Coronary artery (tissue), 2 donors: ENCODE measurements around the gene TMEM243.
A peak's percentile ranks its signal among the peaks of the same experiment; 100 is the strongest.

Source experiments
- DNase-seq: peaks from one replicate; pipeline ENCODE4 v3.0.0-alpha.2; 2017; ENCODE audit warnings: low spot score
- H3K27ac ChIP-seq, 2 donors: fragments of 200-600 bp; sonication (generic); one replicate each; pipeline ENCODE4 v1.5.1; 2016 to 2019
- H3K4me3 ChIP-seq: fragments of 200-600 bp; sonication (generic); 2 replicates; pipeline ENCODE4 v1.5.1; 2016; ENCODE audit warnings: mild to moderate bottlenecking, moderate library complexity
- CTCF ChIP-seq: fragments of 200-600 bp; sonication (generic); IDR thresholded peaks from one replicate; pipeline ENCODE4 v1.5.1; 2019; ENCODE audit warnings: antibody characterized with exemption

Gene TMEM243

GRCh38 chr7:87159538-87159937, 60.0 kb downstream of the TMEM243 start:
- no peak for TF ChIP-seq CTCF

GRCh38 chr7:87156709-87157108, 62.8 kb downstream of the TMEM243 start:
- TF ChIP-seq CTCF: no peak
- DNase-seq: no peak
- peak overlapping the region; percentile 14 to 26 for H3K27ac ChIP-seq
- peak overlapping the region; percentile 76 for H3K4me3 ChIP-seq

More at GRCh38 chr7:87159538-87159937, 60.0 kb downstream of the TMEM243 start:
- Histone ChIP-seq H3K4me3 (no peak overlapping the region), H3K27ac (no peak overlapping the region)
- no peak for DNase-seq

- no peak for DNase-seq
- Histone ChIP-seq H3K4me3 (peak overlapping the region; percentile 76), H3K27ac (peak overlapping the region in 1 of 2 donors; percentile 26)
- TF ChIP-seq CTCF: no peak
Measured at GRCh38 chr7:87155788-87156187, 63.7 kb downstream of the TMEM243 start.

- peak overlapping the region; percentile 76 for H3K4me3 ChIP-seq
- TF ChIP-seq CTCF: no peak
- peak overlapping the region; percentile 23 for H3K27ac ChIP-seq
Measured at GRCh38 chr7:87154569-87154968, 65.0 kb downstream of the TMEM243 start.

GRCh38 chr7:87154166-87154565, 65.4 kb downstream of the TMEM243 start:
- no peak for DNase-seq
- Histone ChIP-seq H3K27ac (peak overlapping the region in 1 of 2 donors; percentile 23), H3K4me3 (peak overlapping the region; percentile 76)
- no peak for TF ChIP-seq CTCF

More at GRCh38 chr7:87154569-87154968, 65.0 kb downstream of the TMEM243 start:
- no peak for DNase-seq

GRCh38 chr7:87152897-87153641, 66.5 kb downstream of the TMEM243 start:
- Histone ChIP-seq H3K27ac (peak overlapping the region; percentile 92 to 99), H3K4me3 (peak overlapping the region; percentile 76)
- no peak for DNase-seq
- no peak for TF ChIP-seq CTCF
